ENCODE data around the gene SNAP23. TPM values are rescaled to one million over a fixed set of nuclear protein-coding genes. Genes with fewer than 3 reads are reported as not detected.

SNAP23 gene
- total and polyA plus RNA-seq, 5 donors from 2014 or later, result 54.0 to 86.5 (median 70.0) TPM

DNA sequence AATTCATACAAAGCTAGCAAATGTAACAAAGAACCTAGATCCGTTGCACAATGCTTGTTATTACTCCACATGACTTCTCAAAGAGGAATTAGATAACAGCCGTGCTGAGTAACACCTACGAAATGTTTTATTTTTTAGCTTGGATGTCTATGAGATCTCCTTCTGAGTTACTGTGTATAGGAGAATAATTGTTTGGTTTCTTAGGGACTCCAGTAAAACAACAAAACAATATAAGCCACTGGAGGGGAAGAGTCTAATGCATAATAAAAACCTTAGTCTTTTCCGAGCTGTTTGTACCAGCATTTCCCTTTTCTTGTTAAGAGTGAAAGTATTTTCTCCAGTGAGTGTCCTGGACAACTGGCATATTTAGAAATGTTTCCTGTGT lies 15.6 kb downstream of the SNAP23 start:
- no peaks in the 10 kb centered on the region for H3K4me1 ChIP-seq (ENCODE audit: control insufficient read depth, insufficient read depth, low read length, poor library complexity, severe bottlenecking)
- H3K9me3 ChIP-seq (ENCODE audit: control insufficient read depth in 2 of 2, low read length in 2 of 2), result no peaks in the 10 kb centered on the region
- DNase-seq (no peak), ATAC-seq (ENCODE audit: low read depth in 2 of 2) (no peak)
- no peaks in the 10 kb centered on the region for H3K27me3 Mint-ChIP-seq
- no peaks in the 10 kb centered on the region for H3K27me3 ChIP-seq (ENCODE audit: control insufficient read depth, insufficient read depth, low read length)
- H3K9me3 Mint-ChIP-seq, result no peaks in the 10 kb centered on the region
- peaks cover 29% of the 10 kb centered on the region for H3K36me3 Mint-ChIP-seq
- H3K27ac Mint-ChIP-seq, result peak overlapping the region in 1 of 3 donors; percentile 15
- H3K4me1 Mint-ChIP-seq, result peaks cover 15 to 28% (median 22%) of the 10 kb centered on the region in 4 donors
- no peak overlapping the region for H3K27ac ChIP-seq (ENCODE audit: insufficient read depth, low read length, poor library complexity, severe bottlenecking)
- H3K4me3 ChIP-seq (ENCODE audit: low read depth, low read length), result no peak overlapping the region
- peaks cover 23% of the 10 kb centered on the region for H3K36me3 ChIP-seq (ENCODE audit: control insufficient read depth, insufficient read depth, low read length)
- H3K4me3 Mint-ChIP-seq, result no peak overlapping the region

DNA sequence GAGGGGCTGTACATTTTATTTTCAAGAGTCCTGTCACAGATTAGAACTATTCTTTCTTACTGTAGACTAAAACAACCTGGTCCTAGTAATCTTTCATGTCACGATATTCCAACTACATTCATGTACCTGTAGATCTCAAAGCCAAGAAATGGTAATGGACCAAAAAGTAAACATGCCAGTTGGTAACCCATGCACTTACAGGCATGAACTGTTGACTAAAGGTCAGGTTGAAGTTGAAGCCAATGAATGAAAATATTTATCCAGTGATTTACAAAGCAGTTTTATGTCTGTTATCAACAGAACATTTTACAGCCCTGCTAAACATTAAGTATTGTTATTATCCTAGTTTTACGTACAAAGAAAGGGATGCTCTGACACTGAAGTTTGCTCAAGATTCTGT lies 27.9 kb downstream of the SNAP23 start:
- H3K27me3 ChIP-seq (ENCODE audit: control insufficient read depth, insufficient read depth, low read length), result no peaks in the 10 kb centered on the region
- Mint-ChIP-seq H3K4me3 (no peak overlapping the region), H3K27me3 (no peaks in the 10 kb centered on the region), H3K27ac (no peak overlapping the region), H3K36me3 (peaks cover 18% of the 10 kb centered on the region), H3K9me3 (no peaks in the 10 kb centered on the region), H3K4me1 (peaks cover 0 to 4% (median 0%) of the 10 kb centered on the region in 4 donors)
- no peaks in the 10 kb centered on the region for H3K9me3 ChIP-seq (ENCODE audit: control insufficient read depth in 2 of 2, low read length in 2 of 2)
- H3K27ac ChIP-seq (ENCODE audit: insufficient read depth, low read length, poor library complexity, severe bottlenecking), result no peak overlapping the region
- no peak overlapping the region for H3K4me3 ChIP-seq (ENCODE audit: low read depth, low read length)
- H3K4me1 ChIP-seq (ENCODE audit: control insufficient read depth, insufficient read depth, low read length, poor library complexity, severe bottlenecking), result no peaks in the 10 kb centered on the region
- DNase-seq, result no peak
- no peak for ATAC-seq (ENCODE audit: low read depth in 2 of 2)
- peaks cover 18% of the 10 kb centered on the region for H3K36me3 ChIP-seq (ENCODE audit: control insufficient read depth, insufficient read depth, low read length)

DNA sequence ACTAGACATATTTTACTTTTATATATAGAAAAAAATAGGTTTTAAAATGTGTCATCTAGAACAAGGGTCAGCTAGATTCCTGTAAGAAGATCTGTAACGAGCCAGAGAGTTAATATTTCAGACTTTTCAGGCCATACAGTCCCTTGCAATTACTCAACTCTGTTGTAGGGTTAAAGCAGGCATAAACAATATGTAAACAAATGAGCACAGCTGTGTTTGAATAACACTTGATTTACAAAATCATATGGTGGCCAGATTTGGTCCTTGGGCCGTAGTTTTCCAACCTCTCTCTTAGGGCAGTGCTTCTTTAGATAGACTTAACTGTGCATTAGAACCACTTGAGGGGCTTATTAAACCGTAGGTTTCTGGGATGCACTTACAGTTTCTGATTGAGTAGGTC lies 33.5 kb downstream of the SNAP23 start:
- H3K36me3 Mint-ChIP-seq, result peaks cover 27% of the 10 kb centered on the region
- no peaks in the 10 kb centered on the region for H3K9me3 Mint-ChIP-seq
- H3K36me3 ChIP-seq (ENCODE audit: control insufficient read depth, insufficient read depth, low read length), result peaks cover 27% of the 10 kb centered on the region

DNA sequence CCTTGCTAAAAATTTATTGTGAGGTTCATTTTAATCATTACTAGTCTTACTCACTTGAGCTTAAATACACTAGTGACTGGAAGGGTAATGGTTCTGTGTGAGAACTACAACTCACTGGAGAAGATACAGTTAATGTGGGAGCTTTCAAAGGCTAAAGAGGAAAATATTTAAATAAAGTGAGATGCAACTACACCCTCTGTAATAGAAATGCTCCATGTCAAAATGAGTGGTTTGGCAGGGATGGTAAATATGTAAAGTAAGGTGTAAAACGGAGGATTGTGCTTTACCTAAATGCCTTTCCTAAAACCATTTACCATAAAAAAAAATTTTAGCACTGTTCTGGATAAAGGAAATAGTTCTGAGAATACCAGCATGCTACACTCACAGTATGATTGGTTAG lies 37.8 kb downstream of the SNAP23 start:
- H3K4me3 Mint-ChIP-seq, result no peak overlapping the region
- no peaks in the 10 kb centered on the region for H3K9me3 ChIP-seq (ENCODE audit: control insufficient read depth in 2 of 2, low read length in 2 of 2)
- no peaks in the 10 kb centered on the region for H3K27me3 Mint-ChIP-seq
- H3K4me1 ChIP-seq (ENCODE audit: control insufficient read depth, insufficient read depth, low read length, poor library complexity, severe bottlenecking), result no peaks in the 10 kb centered on the region
- H3K27ac Mint-ChIP-seq, result no peak overlapping the region
- no peak overlapping the region for H3K27ac ChIP-seq (ENCODE audit: insufficient read depth, low read length, poor library complexity, severe bottlenecking)
- peaks cover 36% of the 10 kb centered on the region for H3K36me3 Mint-ChIP-seq
- peaks cover 24% of the 10 kb centered on the region for H3K36me3 ChIP-seq (ENCODE audit: control insufficient read depth, insufficient read depth, low read length)
- peaks cover 0 to 14% (median 0%) of the 10 kb centered on the region in 4 donors for H3K4me1 Mint-ChIP-seq
- no peaks in the 10 kb centered on the region for H3K27me3 ChIP-seq (ENCODE audit: control insufficient read depth, insufficient read depth, low read length)
- DNase-seq (no peak), ATAC-seq (ENCODE audit: low read depth in 2 of 2) (no peak)
- H3K9me3 Mint-ChIP-seq, result peaks cover 0 to 2% (median 0%) of the 10 kb centered on the region in 7 donors
- H3K4me3 ChIP-seq (ENCODE audit: low read depth, low read length), result no peak overlapping the region

More for the DNA sequence above, 33.5 kb downstream of the SNAP23 start:
- Histone ChIP-seq H3K9me3 (ENCODE audit: control insufficient read depth in 2 of 2, low read length in 2 of 2) (no peaks in the 10 kb centered on the region), H3K4me3 (ENCODE audit: low read depth, low read length) (no peak overlapping the region), H3K4me1 (ENCODE audit: control insufficient read depth, insufficient read depth, low read length, poor library complexity, severe bottlenecking) (no peaks in the 10 kb centered on the region), H3K27me3 (ENCODE audit: control insufficient read depth, insufficient read depth, low read length) (no peaks in the 10 kb centered on the region), H3K27ac (ENCODE audit: insufficient read depth, low read length, poor library complexity, severe bottlenecking) (no peak overlapping the region)
- no peak for ATAC-seq (ENCODE audit: low read depth in 2 of 2)
- Mint-ChIP-seq H3K27ac (no peak overlapping the region), H3K4me3 (no peak overlapping the region), H3K4me1 (peaks cover 0 to 4% (median 1%) of the 10 kb centered on the region in 4 donors), H3K27me3 (no peaks in the 10 kb centered on the region)
- no peak for DNase-seq

DNA sequence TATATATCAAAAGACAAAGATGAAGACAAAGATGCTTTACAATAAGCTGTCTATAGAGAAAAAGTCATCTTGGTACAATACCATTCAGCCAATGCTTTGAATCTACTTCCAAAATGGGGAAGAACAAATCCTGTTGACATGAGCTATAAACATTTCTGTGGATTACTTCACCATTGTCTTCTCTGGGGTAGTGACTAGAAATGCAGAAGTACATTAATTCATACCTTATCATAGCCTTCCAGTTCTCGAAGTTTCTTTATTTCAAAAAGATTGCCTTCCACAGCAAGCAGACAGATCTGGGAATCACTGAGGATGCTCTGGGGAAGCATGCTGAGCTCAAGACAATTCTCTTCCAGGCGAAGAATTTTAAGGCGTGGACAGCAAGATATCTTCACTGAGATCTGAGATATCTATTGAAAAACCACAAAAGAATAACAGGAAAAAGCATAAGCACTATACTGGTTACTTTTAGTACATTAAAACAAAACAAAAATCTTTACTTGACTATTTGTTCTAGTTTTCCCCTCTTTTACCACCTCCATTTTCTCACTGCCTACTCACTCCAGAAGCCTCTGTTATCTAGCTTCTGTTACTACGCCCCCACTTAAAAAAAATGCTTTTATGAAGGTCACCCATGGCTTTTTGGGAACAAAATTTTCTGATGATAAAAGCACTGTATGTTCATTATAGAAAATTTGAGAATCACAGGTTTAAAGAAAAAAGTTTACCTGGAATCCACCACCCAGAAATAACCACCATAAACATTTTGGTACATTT lies 49.6 kb downstream of the SNAP23 start:
- Histone ChIP-seq H3K4me1 (ENCODE audit: control insufficient read depth, insufficient read depth, low read length, poor library complexity, severe bottlenecking) (peaks cover 50% of the 10 kb centered on the region), H3K36me3 (ENCODE audit: control insufficient read depth, insufficient read depth, low read length) (peaks cover 28% of the 10 kb centered on the region), H3K4me3 (ENCODE audit: low read depth, low read length) (peak overlapping the region; percentile 99), H3K27me3 (ENCODE audit: control insufficient read depth, insufficient read depth, low read length) (no peaks in the 10 kb centered on the region), H3K9me3 (ENCODE audit: control insufficient read depth in 2 of 2, low read length in 2 of 2) (no peaks in the 10 kb centered on the region), H3K27ac (ENCODE audit: insufficient read depth, low read length, poor library complexity, severe bottlenecking) (peak overlapping the region; percentile 34)
- Mint-ChIP-seq H3K4me3 (peak overlapping the region; percentile 3 to 89 (median 8)), H3K27me3 (peaks cover 4% of the 10 kb centered on the region), H3K9me3 (no peaks in the 10 kb centered on the region), H3K27ac (peak overlapping the region; percentile 15 to 98 (median 37)), H3K36me3 (peaks cover 22% of the 10 kb centered on the region), H3K4me1 (peaks cover 24 to 50% (median 41%) of the 10 kb centered on the region in 4 donors)
- no peak for ATAC-seq (ENCODE audit: low read depth in 2 of 2)
- no peak for DNase-seq

DNA sequence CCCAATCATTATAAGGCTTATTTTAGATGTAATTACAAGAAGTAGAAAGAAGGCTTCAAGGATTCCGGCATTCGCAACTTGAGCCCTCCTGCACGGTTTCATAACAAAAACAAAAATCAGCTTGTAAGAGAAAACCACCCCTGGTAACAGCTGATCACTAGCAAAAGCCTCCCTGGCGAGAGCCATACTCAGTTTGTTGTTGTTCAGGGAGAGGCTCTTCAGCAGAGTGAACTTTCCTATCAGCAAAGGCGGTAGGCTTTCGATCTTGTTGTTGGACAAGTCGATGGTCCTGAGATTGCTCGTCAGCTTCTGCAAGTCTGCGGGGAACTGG lies 52.4 kb downstream of the SNAP23 start:
- Histone ChIP-seq H3K36me3 (ENCODE audit: control insufficient read depth, insufficient read depth, low read length) (peaks cover 20% of the 10 kb centered on the region), H3K27me3 (ENCODE audit: control insufficient read depth, insufficient read depth, low read length) (no peaks in the 10 kb centered on the region), H3K4me1 (ENCODE audit: control insufficient read depth, insufficient read depth, low read length, poor library complexity, severe bottlenecking) (peaks cover 62% of the 10 kb centered on the region), H3K27ac (ENCODE audit: insufficient read depth, low read length, poor library complexity, severe bottlenecking) (peak overlapping the region; percentile 82), H3K4me3 (ENCODE audit: low read depth, low read length) (peak overlapping the region; percentile 99), H3K9me3 (ENCODE audit: control insufficient read depth in 2 of 2, low read length in 2 of 2) (no peaks in the 10 kb centered on the region)
- Mint-ChIP-seq H3K9me3 (no peaks in the 10 kb centered on the region), H3K27ac (peak overlapping the region; percentile 98 to 100 (median 100)), H3K27me3 (peaks cover 4% of the 10 kb centered on the region), H3K4me1 (peaks cover 26 to 73% (median 55%) of the 10 kb centered on the region in 4 donors), H3K36me3 (peaks cover 15% of the 10 kb centered on the region), H3K4me3 (peak overlapping the region; percentile 89 to 95 (median 92))
- DNase-seq, result no peak
- ATAC-seq (ENCODE audit: low read depth in 2 of 2), result peak; percentile 2

DNA sequence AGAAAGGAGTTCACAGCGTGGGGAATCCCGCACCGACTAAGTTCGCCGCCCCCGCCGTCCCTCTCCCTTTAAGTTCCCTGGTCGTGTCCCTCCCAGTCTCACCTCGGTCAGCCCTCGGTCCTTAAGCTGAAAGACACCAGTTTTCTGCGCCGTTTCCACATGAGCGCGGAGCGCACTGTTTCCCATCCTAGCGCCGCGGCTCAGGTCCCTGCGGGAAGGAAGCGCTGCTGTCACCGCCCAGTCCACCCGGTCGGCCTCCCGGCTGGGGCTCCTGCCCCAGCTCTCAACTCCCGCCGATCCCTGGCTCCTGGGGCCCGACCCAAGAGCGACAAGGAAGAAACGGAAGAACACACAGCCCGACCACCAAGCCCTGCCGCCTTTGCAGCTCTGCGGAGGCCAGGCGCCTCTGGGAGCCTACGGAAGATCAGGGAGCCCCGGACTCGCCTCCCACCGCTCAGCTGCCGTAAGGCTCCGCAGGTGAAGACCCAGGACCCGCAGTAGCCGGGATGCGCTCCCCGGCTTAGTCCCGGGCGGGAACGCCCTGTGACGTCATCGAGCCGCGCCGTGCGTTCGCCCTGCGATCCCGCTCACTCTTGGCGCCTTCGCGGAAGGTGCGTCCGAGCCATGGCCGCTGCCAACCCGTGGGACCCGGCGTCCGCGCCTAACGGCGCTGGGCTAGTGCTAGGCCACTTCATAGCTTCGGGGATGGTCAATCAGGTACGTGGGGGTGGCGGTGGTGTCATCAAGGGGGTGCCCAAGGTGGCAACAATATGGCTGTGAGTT lies 53.0 kb downstream of the SNAP23 start, which contains the start of the genes HAUS2 and LRRC57:
Gene HAUS2 (plus strand): TSS at position 590 of the 783 bp plus-strand sequence. CDS start 35 bp downstream, at position 625.
Gene LRRC57 (minus strand): TSS at position 545 of the 783 bp plus-strand sequence. CDS start 359 bp downstream, at position 186.
- DNase-seq, result peak; percentile 86 to 89 (median 88)
- Histone ChIP-seq H3K27ac (ENCODE audit: insufficient read depth, low read length, poor library complexity, severe bottlenecking) (peak within 1 kb of the TSS; percentile 82), H3K27me3 (ENCODE audit: control insufficient read depth, insufficient read depth, low read length) (no peaks in the 10 kb centered on the region), H3K4me1 (ENCODE audit: control insufficient read depth, insufficient read depth, low read length, poor library complexity, severe bottlenecking) (peaks cover 62% of the 10 kb centered on the region), H3K4me3 (ENCODE audit: low read depth, low read length) (peak within 1 kb of the TSS; percentile 99), H3K9me3 (ENCODE audit: control insufficient read depth in 2 of 2, low read length in 2 of 2) (no peaks in the 10 kb centered on the region), H3K36me3 (ENCODE audit: control insufficient read depth, insufficient read depth, low read length) (peaks cover 14% of the 10 kb centered on the region)
- peaks cover 15% of the 10 kb centered on the region for H3K36me3 Mint-ChIP-seq
- peak within 1 kb of the TSS; percentile 89 to 95 (median 92) for H3K4me3 Mint-ChIP-seq
- peak; percentile 84 to 86 for ATAC-seq (ENCODE audit: low read depth in 2 of 2)
- peaks cover 4% of the 10 kb centered on the region for H3K27me3 Mint-ChIP-seq
- H3K4me1 Mint-ChIP-seq, result peaks cover 27 to 79% (median 57%) of the 10 kb centered on the region in 4 donors
- H3K9me3 Mint-ChIP-seq, result no peaks in the 10 kb centered on the region
- peak within 1 kb of the TSS; percentile 98 to 100 (median 100) for H3K27ac Mint-ChIP-seq
